Gastrocnemius medialis (tissue), 4 donors: ENCODE data around the gene CCN6.

Source experiments
- CTCF ChIP-seq, 5 experiments: fragments of 450-650 bp in 3 of 5; fragments of 200-600 bp in 2 of 5; sonication (generic) in 2 of 5; IDR thresholded peaks in 4 of 5; conservative IDR thresholded peaks in 1 of 5; 1 replicate in 4 of 5; 2 replicates in 1 of 5; pipeline ENCODE4 v1.5.1; 2016 to 2019; ENCODE audit warnings: antibody characterized with exemption in 5 of 5, mild to moderate bottlenecking in 3 of 5, moderate library complexity in 3 of 5
- POLR2A ChIP-seq, 2 donors: fragments of 450-650 bp; IDR thresholded peaks; one replicate each; pipeline ENCODE4 v1.6.1; 2017; ENCODE audit warnings: antibody characterized with exemption in 2 of 2, mild to moderate bottlenecking in 2 of 2, moderate library complexity in 2 of 2

GRCh38 chr6:112036088-112036637 is 17.7 kb upstream of the CCN6 start:
- no peak for TF ChIP-seq CTCF (IDR thresholded peaks at IDR 0.05 in 4 of 5, conservative IDR thresholded peaks at IDR 0.05 in 1 of 5)
- no peak for TF ChIP-seq POLR2A (IDR thresholded peaks at IDR 0.05)
